Stimulated activated CD4-positive, alpha-beta T cell treated with anti-CD3 and anti-CD28 coated beads, Interleukin-2, amount 100 ng/mL, for 24 hours (primary cell): ENCODE measurements around the gene RBMS3.
"Not testable (repeated sequence)": the region's sequence is repeated elsewhere in the genome, so short reads cannot be mapped to it uniquely, and the experiment has no call there.

ENCODE experiments used
- DNase-seq, 2 donors: peaks; one replicate each; pipeline ENCODE4 v3.0.0-alpha.2; 2020

RBMS3 gene

DNA sequence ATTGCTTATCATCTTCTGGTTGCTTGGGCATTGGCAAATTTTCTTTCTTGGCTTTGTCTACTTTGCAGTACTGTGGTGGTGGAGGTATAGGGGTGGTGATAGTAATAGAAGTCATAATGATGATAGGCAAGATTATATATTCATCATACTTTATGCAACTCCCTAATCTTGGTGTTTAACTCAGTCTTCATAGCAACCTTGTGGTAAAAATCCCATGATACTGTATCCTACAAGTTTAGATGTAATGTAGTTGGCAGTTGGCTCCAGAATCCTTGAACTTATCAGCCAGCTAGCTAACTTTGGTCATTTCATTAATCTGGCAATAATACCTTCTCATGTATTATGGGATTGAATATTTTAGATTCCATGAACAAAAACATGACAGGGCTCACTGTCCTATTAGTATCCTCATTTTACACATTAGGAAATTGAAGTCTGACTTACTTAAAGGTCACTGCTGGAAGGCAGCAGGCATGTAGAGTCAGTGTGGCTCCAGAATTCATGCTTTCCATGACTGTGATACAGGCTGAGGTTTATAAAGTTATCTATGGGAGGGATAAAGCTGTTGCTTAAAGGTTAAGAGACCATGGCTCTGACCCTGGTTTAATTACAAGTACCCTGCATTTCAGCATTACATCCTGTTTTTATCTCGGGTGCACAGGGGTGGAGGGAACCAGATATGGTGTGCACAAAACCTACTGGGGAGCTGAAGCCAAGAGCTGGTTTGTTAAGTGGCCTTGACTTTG lies 33.3 kb downstream of the RBMS3 start:
- no peak for DNase-seq

DNA sequence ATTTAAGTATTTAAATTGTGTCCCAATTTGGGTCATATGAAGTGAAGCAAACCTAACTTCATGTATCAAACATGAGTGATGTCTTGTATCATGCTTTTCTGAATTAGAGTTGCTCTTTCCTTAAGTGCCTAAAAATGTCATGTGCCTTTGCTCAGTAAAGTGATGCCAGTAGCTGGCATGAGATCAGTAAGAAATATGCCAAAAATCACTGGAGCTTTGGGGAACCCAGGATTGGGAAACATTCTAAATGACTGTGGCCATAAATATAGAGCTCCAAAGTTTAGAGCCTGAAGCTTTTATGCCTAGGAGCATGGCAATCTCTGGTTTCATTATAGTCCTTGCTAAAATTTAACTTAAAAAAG lies 33.8 kb downstream of the RBMS3 start:
- DNase-seq = no peak

GRCh38 chr3:29317659-29318173 lies 36.8 kb downstream of the RBMS3 start:
- no peak for DNase-seq

DNA sequence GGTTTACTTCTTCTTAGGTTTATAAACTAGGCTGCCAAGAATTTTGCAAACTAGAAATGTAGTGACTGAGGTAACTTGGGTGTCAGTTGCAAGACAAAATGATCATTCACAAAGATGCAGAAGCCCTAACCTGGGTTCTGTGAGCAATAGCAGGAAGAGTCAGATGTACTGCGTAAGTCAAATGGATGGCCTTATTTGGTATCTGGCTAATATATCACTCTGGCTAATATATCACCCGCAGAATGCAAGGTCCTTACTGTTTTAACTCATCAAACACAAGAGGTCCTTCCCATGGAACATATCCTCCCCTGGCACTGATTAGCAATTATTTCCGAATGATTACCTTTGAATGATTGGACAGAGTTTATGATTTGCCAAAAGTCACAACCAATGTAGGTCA lies 37.4 kb downstream of the RBMS3 start:
- no peak for DNase-seq

- no peak for DNase-seq
Measured at GRCh38 chr3:29319262-29319661, 38.4 kb downstream of the RBMS3 start.

- DNase-seq = no peak
Measured at GRCh38 chr3:29319798-29320197, 38.9 kb downstream of the RBMS3 start.

- no peak for DNase-seq
Measured at GRCh38 chr3:29322586-29322985, 41.7 kb downstream of the RBMS3 start.

DNA sequence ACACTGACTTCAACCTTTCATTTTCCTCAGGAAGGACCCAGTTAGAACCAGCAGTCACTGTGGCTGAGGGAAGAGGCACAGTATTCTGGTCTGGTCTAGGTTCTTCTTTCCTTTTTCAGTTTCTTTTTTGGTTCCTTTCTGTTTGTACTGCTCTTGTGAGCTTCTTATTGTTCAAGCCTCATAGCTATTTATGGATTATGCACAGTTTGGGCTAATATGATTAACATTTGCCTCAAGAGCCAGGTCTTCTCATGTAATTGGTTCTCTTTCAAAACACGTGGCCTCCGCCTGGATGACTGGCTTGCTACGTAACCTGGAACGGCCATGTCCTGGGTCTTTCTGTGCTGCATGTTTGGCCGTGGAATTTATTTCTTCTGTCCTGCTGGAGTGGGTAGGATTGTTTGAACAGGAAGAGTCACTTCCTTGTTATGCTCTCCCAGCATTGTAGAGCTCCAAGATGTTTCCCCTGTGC lies 43.3 kb downstream of the RBMS3 start:
- DNase-seq = no peak

GRCh38 chr3:29326540-29326939 lies 45.7 kb downstream of the RBMS3 start:
- not testable (repeated sequence) for DNase-seq

DNA sequence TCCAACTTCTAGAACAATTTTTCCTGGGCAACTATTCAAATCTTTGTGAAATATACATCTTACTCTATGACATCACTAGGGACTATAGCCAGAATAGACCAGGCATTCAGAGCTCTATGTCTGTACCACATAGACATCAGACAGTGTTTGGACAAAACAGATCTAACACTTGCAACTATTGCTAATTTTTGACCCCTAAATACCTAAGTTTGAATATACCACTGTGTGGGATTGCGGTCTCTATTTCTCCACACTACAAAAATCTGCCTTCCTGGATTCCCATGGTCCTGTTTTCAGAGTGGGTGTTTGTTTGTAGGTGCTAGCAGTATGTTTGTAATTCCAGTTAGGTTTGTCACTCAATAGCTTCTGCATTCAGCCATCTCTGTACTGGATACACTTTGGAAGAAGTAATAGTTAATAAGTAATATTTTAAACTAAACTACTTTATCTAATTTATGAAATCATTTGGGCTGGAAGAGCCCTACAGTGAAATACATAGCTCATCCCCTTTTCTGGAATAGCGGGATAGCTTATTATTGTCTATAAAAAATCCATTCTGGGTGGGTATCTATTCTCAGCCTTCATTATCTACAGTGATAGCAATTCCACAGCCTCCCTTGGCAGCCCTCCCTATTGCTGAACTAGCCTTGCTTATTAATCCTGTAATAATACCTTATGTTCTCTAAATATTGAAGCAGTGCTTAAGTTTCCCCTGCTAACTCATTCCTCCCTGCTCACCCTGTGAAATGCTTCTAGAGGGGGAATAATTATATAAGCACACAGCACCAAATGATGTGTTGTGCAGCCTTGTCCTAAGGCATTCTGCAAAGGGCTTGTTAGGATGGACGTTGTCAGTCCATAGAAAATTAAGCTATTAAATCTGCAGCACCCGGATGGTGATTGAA lies 49.4 kb downstream of the RBMS3 start:
- no peak for DNase-seq

- DNase-seq = no peak
Measured at GRCh38 chr3:29331035-29331434, 50.2 kb downstream of the RBMS3 start.

DNA sequence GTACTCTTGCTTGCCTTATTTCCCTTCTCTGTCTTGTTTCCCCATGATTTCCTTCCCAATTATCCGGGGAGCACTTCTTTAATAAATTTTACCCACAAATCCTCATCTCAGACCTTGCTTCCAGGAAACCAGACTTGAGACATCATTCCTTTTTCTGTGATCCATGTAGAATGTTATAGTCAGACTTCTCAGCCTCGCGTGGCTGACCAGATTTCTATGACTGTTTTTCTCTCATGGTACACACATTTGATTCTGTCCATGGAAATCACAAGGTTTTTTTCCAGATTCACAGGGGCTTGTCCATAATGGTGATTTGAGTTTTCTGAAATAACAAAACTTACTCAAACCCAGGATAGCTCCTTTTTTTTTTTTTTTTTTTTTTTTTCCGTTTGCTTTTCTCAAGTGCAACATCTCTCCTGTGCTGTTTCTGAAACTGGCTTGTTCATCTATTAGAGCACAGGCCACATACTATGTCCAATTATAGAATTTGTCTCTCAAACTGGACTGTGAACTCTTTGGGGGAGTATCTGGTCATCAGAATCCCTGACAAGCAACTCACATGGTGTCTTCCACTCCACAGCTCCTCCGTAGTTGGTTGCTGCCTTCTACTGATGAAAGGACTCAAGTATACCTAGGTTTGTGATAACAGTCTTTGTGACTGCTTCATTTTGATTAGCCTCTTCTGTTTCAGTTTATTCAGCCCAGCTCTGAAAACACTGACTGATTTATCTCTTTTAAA lies 50.8 kb downstream of the RBMS3 start:
- no peak for DNase-seq

DNA sequence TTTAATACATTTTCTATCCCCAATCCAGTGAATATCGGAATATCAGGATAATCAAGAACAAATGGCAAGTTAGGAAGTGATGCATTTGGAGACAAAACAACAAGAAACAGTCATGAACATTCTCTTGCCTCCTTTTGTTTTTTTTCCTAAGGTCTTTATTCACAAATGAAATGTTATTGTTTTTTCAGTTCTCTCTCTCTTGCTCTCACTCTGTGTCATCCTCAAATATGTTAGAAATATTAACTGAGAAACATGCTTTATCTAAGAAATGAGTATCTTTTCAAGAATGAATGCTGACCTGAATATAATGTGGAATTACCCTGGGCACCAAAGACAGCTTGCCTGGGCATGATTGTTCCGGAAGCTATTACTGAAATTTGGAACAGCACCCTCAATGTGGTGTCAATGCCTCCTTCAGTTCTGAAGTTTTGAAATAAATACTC lies 51.3 kb downstream of the RBMS3 start:
- no peak for DNase-seq

GRCh38 chr3:29333576-29333975 lies 52.7 kb downstream of the RBMS3 start:
- no peak for DNase-seq

GRCh38 chr3:29334706-29335105 lies 53.8 kb downstream of the RBMS3 start:
- DNase-seq = no peak

DNA sequence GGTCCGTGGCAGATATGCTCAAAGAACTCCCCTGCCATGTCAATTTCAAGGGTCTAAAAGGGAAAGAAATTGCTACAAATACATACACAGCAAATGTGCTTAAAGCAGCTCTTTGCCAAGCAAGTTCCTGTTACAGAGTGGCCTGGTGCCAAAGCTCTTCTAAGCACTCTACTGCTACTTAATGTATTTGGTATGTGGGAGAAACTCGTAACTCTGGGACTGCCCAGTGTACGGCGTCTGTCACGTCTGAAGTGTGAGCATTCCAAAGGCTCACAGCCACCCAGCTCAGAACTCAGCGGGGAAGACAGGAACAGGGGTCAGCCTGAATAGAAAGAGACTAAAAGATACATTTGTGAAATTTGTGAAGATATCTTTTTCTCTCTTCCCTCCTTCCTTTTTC lies 54.6 kb downstream of the RBMS3 start:
- no peak for DNase-seq

DNA sequence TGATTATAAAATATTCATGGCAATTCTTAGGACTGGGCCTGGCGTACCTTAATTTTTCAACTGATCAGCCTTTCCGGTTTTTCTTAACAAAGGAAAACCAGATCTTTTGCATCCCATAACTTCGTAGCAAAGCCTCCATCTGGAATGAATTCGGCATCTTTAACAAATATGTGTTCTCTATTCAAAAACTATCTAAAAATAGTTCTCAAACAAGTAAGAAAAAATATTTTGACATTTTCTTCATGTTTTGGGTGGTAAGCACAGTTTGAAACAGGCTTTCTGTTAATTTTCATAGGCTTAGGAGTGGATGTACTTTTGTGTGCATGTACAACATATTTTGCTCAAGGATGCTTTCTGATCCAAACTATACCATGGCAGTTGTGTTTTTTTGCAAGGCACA lies 55.1 kb downstream of the RBMS3 start:
- no peak for DNase-seq

DNA sequence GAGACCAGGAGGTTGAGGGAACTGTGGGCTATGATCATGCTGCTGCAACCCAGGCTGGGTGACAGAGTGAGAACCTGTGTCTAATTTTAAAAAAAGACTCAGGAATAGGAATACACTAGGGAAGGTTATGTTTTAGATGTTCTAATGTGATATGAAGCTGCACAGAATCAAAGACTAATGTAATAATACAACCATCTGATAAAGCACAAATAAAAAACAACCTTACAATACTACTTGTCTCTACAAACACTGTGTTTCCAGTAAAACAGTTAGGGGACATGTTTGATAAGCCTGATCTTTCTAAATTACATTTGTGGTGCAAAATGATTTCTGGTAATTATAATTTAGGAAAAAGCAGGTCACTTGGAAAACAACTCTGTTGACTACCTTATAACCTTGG lies 56.7 kb downstream of the RBMS3 start:
- no peak for DNase-seq

GRCh38 chr3:29338377-29338776 lies 57.5 kb downstream of the RBMS3 start:
- DNase-seq = no peak

DNA sequence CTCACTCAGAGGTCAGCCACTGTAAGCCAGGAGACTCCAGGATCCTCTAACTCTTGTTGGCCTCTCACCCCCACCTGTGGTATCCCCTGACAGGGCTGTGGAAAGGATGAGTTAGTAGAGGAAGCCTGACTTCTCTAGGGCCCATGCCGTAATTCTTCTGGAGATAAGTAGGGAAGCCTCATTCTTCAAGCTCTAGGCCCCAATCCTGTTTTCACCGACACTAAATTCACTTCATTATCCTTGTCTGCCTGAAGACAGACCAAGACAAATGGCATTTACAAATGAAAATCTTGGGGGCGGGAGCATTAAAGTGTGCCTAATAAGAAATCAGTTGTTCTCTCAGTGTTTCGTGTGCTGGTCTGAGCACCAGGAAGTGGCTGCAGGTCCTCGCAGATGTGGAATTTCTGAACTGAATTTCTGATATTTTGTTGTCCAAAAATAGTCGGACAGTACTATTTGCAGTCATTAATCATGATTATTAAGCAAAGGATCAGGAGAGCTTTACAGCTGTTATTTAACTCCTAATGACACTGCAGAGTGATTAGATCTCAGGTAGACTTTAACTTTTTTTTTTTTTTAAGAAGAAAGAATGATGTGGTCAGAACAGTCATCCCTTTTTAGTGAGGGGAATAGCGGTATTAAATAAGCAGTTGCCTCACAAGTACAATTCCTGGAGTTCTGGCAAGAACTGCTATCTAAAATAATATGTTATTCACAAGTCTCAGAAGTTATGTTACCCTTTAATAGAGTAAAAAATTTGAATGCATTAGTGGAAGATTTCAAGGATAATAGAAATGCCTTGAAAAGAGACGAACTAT lies 58.4 kb downstream of the RBMS3 start:
- DNase-seq = no peak

GRCh38 chr3:29344154-29344553 lies 63.3 kb downstream of the RBMS3 start:
- no peak for DNase-seq

GRCh38 chr3:29344935-29345334 lies 64.1 kb downstream of the RBMS3 start:
- no peak for DNase-seq
